Measurements from ENCODE around the gene IGHMBP2.
"Not testable (repeated sequence)": the region's sequence is repeated elsewhere in the genome, so short reads cannot be mapped to it uniquely, and the experiment has no call there.

IGHMBP2 gene

DNA sequence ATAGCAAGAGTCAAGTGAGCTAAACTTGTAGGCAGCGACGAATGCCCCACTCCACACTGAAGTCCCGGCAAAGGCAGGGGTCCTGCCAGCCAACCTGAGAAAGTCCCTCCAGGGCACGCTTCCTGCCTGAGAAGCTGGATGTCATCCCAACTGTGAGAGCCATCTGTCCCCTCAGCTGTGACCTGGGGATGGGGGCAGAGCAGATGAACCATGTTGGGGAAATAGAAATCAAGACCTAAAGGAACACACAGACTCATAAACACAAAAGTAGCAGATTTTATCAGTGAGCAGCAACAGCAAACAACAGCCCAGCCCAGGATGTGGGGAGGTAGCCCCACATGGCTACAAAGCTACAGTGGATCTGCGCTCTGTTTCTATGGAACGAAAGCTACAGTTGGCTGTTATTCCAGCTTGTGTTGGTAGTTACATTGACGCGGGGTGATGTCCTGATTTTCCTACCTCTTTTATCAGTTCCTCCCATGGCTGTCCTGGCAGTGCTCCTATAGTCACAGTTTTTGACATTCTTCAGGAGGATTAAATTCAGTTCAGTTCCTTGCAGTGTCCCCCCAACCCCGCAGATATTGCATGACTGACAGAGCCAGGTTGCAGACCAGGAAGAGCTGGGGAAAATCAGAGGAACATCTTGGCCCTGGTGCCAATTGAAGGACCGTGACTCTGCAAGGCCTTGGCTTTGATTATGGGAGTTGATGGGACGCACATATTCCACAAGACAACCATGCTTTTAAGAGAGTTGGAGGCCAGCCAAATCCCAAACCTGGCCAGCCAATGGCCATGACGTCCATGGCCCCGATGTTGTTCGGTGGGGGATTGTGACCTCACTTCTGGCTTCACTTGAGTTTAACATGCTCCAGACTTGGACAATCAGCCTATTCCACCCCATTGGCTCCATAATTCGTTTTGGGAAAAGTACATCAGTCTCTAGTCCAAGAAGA lies 62.5 kb downstream of the IGHMBP2 start:
- peak; percentile 35 for DNase-seq

DNA sequence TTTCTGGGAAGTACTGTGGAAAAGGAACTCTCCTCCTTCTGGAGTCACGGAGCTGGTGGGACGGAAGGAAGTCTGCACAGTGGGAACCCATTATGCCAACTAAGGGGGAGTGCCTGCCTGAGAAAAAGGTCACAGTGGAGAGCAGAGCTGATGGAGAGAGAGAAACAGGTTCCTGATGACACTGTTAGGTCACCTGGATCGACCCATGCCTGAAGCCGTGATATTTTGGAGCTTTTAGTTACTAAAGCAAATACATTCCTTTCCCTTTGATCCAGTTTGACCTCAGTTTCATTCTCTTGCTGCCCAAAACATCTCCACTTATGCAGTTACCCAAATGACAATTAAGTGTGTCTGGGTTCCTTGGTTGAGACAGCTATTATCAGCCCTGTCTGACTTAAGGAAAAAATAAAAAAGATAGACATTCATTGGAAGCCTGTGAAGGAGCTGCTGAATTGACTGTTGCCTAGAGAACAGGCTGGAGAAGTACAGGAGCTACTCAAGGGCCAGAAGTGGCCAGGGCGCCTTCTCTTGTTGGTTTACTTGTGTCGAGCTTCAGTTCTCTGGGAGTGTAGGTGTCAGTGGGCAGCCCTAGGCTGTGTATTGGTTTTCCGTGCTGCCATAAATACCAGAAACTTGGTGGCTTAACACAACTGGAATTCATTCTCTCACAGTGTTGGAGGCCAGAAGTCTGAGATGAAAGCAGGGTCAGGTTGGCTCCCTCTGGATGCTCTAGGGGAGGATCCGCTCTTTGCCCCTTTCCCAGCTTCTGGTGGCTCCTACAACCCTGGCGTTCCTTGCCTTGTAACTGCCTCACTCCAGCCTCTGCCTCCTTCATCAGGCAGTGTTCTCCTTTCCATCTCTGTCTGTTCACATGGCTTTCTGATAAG lies 63.4 kb downstream of the IGHMBP2 start:
- no peak for DNase-seq

DNA sequence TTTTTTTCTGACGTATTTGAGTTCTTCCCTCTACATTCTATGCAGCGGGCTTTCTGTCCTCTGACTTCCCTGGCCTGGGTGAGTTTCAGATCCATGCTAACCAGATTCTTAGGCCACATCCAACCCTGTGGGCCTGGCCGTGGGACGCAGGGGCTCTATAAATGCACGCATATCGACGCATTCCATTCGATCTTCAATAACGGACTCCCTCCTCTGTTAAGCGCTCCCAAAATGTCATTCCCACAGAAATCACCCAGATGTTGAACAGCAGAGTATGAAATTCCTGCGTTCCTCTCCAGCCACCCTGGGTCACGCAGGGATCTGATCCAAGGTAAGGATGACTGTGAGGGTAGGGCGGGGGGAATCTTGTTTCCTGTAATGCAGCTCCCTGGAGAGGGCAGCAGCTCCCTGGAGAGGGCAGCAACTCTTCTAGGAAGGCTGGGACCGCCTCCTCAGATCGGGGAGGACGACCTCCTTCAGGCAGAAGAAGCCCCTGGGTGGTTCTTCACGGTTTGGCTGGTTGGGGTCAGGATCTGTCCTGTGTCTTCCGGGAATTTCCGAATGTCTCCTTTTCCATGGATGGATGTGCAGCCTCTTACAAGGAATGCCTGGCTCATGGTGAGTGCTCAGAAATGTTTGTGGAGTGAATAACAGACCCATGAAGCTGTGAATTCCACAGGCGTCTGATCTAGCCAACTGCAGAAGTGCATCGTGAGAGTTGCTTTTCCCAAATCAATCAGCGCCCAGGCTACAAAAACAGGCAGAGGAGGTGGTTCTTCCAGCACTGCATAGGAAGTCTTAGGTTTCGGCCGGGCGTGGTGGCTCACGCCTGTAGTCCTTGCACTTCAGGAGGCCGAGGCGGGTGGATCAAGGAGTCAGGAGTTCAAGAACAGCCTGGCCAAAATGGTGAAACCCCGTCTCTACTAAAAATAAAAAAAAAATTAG lies 64.9 kb downstream of the IGHMBP2 start:
- DNase-seq = no peak

DNA sequence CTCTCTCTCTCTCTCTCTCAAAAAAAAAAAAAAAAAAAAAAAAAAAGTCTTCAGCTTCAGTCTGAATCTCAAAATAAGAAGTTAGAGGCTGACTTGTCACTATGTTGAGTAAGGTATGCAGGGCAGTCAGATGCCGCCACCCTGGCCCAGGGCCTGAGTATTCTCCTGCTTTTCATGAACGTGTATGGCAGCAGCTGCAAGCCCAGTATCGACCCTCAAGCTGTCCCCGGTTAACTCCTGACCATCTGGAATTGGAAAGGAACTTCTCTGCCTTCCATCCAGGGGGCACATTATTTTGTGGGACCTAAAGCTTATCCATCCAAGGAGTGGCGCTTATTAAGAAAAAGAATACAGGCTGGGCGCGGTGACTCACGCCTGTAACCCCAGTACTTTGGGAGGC lies 65.7 kb downstream of the IGHMBP2 start:
- DNase-seq = no peak

DNA sequence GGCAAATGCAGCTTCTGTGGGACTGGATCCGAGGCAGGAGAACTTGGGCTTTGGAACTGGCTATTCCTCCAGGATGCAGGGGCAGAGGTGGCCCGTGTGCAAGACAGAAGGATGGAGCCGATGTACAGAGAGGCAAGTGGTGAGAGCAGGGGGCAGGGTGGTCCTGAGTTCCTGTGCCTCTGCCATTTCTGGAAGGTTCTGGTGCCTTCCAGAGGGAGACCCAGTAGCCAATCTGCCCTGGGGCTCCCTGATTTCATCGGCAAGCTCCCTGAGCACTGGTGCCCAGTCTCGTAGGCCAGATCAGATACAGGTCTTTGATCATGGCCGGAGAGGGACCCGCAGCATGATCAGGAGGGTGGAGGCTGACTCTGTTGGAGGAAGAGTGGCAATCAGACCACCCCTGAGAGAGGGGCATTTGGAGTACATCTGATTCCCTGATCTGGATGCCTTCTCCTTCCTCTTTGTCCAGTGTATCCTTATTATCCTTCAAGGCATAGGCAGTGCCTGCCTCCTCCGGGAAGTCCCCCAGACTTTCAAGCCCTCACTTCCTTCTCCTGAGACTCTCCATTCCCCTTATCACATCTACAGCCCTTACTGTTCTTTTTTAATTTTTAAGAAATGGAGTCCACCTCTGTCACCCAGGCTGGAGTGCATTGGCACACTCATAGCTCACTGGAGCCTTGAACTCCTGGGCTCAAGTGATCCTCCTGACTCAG lies 67.4 kb downstream of the IGHMBP2 start:
- no peak for DNase-seq

DNA sequence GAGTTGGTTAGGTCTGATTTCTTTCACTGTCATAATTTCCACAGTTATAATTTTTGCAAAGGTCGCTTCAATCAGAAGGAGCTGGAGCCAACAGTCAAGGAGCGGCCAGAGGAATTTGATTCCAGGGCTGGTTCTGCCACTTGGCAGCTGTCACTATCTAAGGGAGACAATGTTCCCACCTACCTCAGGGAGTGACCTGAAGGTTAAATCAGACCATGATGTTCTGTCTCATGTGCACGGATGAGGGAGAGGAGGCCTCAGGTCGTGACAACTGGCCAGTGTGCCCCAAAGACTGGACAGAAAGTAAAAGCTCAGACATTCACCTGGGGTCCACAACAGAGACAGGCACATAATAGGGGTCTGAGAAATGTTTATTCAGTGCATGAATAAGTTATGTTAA lies 69.5 kb downstream of the IGHMBP2 start:
- DNase-seq = no peak

DNA sequence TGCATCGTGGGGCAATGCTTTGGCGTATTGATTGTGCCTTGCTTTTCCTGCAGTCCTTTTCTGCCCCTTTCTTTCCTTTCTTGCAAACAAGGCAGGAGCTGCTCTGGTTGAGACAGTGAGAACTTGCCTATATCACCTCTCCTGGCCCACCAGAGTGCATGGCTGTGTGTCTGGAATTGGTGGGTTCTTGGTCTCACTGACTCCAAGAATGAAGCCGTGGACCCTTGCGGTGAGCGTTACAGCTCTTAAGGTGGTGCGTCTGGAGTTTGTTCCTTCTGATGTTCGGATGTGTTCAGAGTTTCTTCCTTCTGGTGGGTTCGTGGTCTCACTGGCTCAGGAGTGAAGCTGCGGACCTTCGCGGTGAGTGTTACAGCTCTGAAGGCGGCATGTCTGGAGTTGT lies 70.0 kb downstream of the IGHMBP2 start:
- not testable (repeated sequence) for DNase-seq

DNA sequence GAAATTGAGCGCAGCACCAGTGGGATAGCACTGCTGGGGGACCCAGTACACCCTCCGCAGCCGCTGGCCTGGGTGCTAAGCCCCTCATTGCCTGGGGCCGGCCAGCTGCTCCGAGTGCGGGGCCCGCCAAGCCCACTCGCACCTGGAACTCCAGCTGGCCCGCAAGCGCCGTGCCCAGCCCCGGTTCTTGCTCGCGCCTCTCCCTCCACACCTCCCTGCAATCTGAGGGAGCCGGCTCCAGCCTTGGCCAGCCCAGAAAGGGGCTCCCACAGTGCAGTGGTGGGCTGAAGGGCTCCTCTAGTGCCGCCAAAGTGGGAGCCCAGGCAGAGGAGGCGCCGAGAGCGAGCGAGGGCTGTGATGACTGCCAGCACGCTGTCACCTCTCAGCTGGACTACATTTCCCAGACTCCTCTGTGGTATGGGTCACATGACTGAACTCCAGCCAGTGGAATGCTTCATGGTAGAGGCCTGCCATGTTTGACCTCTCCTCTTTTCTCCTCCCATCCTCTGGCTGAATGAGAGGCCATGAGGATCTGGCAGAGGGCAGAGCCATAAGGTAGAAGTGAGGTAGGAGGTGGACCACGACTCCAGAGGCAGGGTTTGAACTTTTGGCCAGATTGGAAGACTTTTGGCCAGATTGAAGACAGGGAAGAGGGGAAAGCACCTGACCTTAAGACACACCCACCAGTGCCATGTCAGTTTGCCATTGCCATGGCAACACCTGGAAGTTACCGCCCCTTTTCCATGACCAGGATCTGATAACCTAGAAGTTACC lies 70.9 kb downstream of the IGHMBP2 start:
- no peak for DNase-seq

DNA sequence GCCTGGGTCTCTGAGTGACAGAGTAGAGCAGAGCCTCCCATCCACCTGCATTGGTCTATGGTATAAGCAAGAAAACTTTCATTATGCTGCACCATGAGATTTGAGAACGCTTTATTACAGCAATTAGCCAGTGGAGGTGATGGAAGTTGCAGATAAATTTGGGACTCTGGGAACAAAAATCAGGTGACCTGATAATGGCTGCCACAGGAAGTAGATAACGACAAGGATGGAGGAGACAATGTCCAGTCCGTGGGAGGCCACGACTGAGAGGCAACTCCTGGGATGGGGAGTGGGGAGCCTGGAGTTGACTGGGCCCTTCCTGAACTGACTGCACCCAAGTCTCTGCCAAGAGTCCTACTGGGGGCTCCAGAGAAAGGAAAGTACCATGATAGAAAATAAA lies 72.4 kb downstream of the IGHMBP2 start:
- no peak for DNase-seq

DNA sequence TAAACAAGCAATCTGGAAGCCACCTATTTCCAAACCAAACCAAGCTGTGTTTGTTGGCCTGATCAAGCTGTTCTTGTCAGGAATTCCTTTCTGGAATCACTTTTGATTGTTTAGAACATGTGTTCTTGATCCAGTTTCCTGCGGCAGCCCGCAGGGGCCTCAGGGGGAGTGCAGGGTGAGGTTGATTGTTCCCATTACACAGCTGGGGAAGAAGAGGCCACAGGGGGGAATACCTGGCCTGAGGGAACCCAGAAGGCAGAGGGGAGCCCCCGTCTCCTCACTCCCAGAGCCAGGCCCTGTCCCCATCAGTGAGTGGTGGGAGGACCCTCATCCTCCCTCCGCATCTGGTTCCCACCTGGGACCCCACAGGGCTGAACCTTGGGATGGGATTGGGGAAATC lies 72.9 kb downstream of the IGHMBP2 start:
- no peak for DNase-seq

DNA sequence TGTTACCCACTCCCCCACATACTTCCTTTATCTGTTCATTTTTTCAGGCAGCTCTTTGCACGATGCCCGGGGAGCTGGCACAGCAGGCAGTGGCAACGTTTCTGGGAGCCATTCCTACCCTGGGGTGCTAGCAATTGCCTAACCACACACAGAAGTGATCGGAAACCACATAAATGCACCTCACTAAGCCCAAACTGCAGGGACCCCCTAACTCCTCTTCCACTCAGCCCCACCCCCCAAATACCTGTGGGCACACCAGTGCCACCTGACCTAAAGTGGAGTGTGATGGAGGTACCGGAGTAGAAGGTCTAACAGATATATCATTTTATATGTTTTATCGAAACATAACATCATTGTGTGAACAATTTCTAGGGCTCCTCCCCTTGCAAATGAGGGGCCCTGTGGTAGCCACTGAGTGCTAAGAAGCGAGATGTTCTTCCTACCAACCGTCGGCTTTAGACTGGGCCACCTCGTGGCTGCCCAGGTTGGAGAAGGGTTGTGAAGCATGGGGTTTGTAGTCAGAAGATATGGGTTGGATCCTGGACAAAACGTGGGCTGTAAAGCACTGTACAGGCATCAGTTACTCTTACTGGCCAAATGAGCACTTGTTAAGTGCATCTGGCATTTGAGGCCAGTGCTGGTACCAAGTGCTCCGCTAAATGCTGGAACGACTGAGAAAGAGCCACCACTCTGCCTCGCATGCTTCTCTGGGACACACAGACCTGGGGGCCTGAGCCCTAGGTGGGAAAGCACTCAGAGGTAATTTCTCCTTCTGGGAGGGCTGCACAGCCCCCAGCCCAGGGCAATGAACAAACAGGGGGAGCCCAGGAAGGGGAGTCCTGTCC lies 74.3 kb downstream of the IGHMBP2 start:
- DNase-seq = no peak

DNA sequence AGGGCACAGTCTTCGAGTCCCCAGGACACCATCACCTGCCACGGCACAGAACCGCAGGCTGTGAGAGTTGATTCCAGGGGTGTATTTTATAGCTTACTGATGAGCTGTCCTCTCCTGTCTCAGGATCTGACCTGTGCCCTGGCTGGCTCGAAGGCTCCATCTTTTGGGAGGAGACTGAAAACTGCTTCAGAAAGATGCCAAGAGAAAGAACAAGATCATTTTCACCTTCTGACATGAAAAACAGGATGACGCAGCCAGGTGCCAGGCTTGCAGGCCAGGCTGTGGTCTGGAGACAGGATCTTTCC lies 74.9 kb downstream of the IGHMBP2 start:
- DNase-seq = no peak

DNA sequence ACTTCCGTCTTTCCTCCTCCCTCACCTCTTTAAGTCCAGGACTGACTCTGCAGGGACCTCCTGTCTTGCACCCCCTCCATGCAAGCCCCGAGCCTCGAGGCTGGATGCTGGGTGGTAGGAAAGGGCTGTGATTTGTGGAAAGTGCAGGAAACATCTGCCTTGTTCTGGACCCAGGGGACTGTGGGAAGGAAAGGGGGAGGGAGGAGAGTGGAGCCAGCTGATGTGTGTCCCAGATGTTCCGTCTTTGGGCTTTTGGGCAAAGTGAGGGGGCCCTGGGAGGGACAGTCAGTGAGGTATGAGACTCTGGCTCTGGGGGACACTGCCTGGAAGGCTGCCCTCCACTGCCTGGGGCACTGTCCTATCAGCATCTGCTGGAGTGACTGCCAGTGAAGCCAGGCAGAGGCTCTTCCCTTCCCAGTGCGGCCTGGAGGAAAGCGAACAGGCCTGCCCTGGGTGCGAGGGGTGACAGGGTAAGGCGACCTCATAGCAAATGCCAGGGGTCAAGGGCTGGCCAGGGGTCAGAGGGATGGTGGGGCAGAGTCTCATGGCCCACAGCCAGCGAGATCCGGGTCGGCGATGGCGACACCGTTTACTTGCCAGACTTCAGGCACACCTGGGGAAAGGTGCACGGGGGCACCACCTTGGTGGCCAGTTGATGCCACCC lies 75.4 kb downstream of the IGHMBP2 start:
- no peak for DNase-seq

DNA sequence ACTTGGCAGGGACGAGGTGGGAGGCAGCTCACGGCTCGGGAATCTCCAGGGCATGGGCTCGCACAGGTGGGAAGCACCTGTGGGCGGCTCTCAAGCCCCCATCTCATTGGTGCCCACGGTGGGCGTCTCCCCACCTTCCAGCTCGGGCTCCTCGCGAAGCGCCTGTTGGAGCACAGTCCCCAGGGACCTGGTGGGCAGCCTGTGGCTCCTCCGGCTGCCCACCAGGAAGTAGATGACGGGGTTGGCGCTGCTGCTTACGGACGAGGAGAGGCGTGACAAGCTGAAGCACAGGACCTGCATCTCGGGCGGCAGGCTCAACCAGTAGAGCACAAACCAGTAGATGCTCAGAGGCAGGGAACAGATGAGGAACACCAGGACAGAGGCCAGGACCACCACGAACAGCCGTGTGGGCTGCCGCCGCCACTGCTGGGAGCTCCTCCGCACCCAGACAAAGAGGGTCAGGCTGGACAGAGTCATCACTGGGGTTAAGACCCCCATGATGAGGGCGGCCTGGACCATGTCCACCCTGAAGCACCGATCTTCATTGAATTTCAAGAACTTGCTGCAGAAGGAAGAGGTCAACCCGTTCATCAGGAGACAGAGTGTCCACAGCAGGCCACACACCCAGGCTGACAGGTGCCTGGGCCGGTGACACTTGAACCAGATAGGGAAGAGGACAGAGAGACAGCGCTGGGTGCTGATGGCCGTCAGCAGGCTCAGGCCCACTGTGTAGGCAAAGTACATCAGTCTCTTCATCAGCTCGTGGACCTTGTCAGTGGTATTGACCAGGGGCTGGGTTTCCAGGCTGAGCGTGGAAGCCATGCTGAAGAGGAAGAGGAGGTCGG lies 76.5 kb downstream of the IGHMBP2 start:
- no peak for DNase-seq

DNA sequence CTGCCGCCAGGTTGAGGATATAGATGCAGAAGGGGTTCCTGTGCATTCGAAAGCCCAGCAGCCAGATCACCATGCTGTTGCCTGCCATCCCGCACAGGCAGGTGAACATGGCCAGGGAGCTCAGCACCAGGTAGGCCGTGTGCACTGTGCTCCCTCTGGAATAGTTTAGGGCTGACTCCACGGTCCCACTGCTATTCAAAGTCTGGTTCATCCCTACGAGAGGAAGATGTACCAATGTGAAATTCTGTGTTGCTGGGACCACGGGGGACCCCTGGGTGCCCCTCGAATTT lies 77.0 kb downstream of the IGHMBP2 start, which contains the start of gene MRGPRD:
MRGPRD (minus strand) TSS at position 211 of the 290 bp plus-strand sequence; CDS start at position 211, 0 bp downstream.
- DNase-seq = no peak

DNA sequence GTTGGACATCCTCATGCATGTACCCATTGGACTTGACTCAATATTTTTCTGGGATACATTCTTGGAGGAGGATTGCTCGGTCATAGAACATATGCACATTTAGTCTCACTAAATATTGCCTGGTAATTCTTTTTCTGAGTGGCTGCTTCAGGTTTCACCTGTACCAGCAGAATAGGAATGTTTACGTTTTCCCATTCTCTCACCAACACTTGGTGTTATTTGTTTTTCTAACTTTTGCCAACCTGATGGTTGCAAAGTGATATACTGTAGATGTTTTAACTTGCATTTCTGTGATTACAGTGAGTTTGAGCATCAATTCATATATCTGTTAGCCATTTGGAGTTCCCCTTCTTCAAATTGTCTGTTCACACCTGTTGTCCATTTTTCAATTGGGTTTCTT lies 78.4 kb downstream of the IGHMBP2 start:
- DNase-seq = no peak

DNA sequence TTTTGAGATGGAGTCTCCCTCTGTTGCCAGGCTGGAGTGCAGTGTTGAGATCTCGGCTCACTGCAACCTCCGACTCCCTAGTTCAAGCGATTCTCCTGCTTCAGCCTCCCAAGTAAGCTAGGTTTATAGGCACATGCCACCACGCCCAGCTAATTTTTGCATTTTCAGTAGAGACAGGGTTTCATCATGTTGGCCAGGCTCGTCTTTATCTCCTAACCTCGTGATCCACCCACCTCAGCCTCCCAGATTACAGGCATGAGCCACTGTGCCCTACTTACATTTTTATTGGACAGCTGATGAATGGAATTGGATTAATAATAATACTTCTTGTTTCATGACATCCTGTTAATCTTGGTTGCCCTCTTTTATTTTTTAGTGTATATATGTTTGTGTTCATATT lies 80.1 kb downstream of the IGHMBP2 start:
- no peak for DNase-seq

DNA sequence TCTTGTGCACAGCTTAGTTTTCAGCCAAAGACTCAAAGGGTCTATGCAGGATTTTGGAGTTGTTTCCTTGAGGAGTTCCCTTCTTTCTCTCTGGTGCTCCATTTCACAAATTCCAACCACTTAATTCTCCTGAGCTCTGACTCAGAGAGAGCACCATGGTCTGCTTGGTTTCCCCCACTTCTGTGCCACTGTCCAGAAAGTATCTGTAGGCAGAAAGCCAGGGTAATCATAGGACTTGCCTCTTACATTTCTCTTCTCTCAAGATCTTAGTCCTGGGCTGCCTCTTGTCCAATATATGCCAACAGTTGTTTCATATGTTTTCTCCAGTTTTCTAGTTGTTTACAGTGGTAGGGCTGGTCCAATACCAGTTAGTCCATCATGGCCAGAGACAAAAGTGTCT lies 83.5 kb downstream of the IGHMBP2 start:
- no peak for DNase-seq

DNA sequence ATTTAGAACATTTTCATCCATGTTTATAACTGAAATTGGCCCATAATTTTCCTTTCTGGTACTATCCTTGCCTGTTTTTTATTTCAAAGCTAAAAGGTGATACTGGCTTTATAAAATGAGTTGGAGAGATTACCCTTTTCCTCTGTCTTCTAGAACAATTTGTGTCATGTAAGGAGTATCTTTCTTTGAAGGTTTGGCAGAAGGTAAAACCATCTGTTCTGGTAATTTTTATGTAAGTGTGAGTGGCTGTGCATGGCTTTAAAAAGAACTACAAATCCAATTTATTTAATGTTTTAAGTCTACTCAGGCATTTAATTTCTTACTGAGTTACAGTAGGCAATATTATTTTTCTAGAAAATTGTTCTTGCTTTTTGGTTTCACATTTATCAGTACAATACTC lies 84.8 kb downstream of the IGHMBP2 start:
- no peak for DNase-seq
